GM23338 (cell line): ENCODE results near the gene GPR183. TPM values are rescaled to one million over a fixed set of nuclear protein-coding genes. Genes with fewer than 3 reads are reported as not detected.

Experiments
- ATAC-seq: fragments of 200-7000 bp; cut with Tn5 transposase; 3 replicates; pipeline ENCODE4 v1.9.1; 2020
- DNase-seq: peaks from one replicate; pipeline ENCODE4 v3.0.0-alpha.2; 2015; ENCODE audit warnings: low spot score
- H2AFZ ChIP-seq: fragments of 200-600 bp; sonication (generic); 2 replicates; pipeline ENCODE4 v1.8.0; 2016; ENCODE audit warnings: antibody characterized with exemption, mild to moderate bottlenecking, moderate library complexity
- H3F3A ChIP-seq: fragments of 200-600 bp; sonication (generic); replicated peaks from 2 replicates; pipeline ENCODE4 v1.8.0; 2017; ENCODE audit warnings: antibody characterized with exemption, mixed run types, low read depth
- H3K27ac ChIP-seq: fragments of 200-600 bp; sonication (generic); 2 replicates; pipeline ENCODE4 v1.6.1; 2016; ENCODE audit warnings: low read depth
- H3K27me3 ChIP-seq: fragments of 200-600 bp; sonication (generic); 2 replicates; pipeline ENCODE4 v1.8.0; 2016; ENCODE audit warnings: mild to moderate bottlenecking, mixed run types, moderate library complexity; ENCODE audit not compliant: insufficient read depth
- H3K36me3 ChIP-seq: fragments of 200-600 bp; sonication (generic); 2 replicates; pipeline ENCODE4 v1.8.0; 2016; ENCODE audit warnings: mild to moderate bottlenecking; ENCODE audit not compliant: insufficient read depth
- H3K4me1 ChIP-seq: fragments of 200-600 bp; sonication (generic); 2 replicates; pipeline ENCODE4 v1.8.0; 2016; ENCODE audit warnings: mild to moderate bottlenecking, moderate library complexity; ENCODE audit not compliant: insufficient read depth
- H3K4me2 ChIP-seq: fragments of 200-600 bp; sonication (generic); 2 replicates; pipeline ENCODE4 v1.7.1; 2017; ENCODE audit warnings: mixed run types
- H3K4me3 ChIP-seq: fragments of 200-600 bp; sonication (generic); 2 replicates; pipeline ENCODE4 v1.6.1; 2016; ENCODE audit warnings: mixed run types
- H3K79me2 ChIP-seq: fragments of 200-600 bp; sonication (generic); replicated peaks from 2 replicates; pipeline ENCODE4 v1.8.0; 2017; ENCODE audit warnings: mild to moderate bottlenecking; ENCODE audit not compliant: insufficient read depth
- H3K9me2 ChIP-seq: fragments of 200-600 bp; sonication (generic); 2 replicates; pipeline ENCODE4 v1.8.0; 2017; ENCODE audit not compliant: insufficient read depth
- H4K20me1 ChIP-seq: fragments of 200-600 bp; sonication (generic); replicated peaks from 2 replicates; pipeline ENCODE4 v1.8.0; 2017; ENCODE audit warnings: mild to moderate bottlenecking; ENCODE audit not compliant: insufficient read depth
- H3K27ac Mint-ChIP-seq: 2 replicates; pipeline ENCODE4 v1.8.0; 2020; ENCODE audit warnings: inconsistent platforms, mild to moderate bottlenecking, moderate library complexity, mixed read lengths
- H3K27me3 Mint-ChIP-seq: 3 replicates; pipeline ENCODE4 v1.8.0; 2022; ENCODE audit warnings: low read depth, mild to moderate bottlenecking, moderate library complexity, mixed read lengths, inconsistent platforms; ENCODE audit not compliant: insufficient read depth, poor library complexity
- H3K36me3 Mint-ChIP-seq: 3 replicates; pipeline ENCODE4 v1.8.0; 2021; ENCODE audit warnings: low read depth, mild to moderate bottlenecking, inconsistent platforms, moderate library complexity, mixed read lengths
- H3K4me1 Mint-ChIP-seq: 3 replicates; pipeline ENCODE4 v1.8.0; 2020; ENCODE audit warnings: mild to moderate bottlenecking, inconsistent platforms, mixed read lengths
- H3K4me3 Mint-ChIP-seq: 3 replicates; pipeline ENCODE4 v1.8.0; 2021; ENCODE audit warnings: moderate library complexity, mild to moderate bottlenecking, inconsistent platforms, mixed read lengths
- H3K9me3 Mint-ChIP-seq: 3 replicates; pipeline ENCODE4 v1.8.0; 2020; ENCODE audit warnings: moderate library complexity, mild to moderate bottlenecking, inconsistent platforms, mixed read lengths
- CREB1 ChIP-seq: fragments of 250-450 bp; sonication (Bioruptor Pico); IDR thresholded peaks from 2 replicates; pipeline ENCODE4 v1.5.0; 2020; ENCODE audit warnings: low read depth, mild to moderate bottlenecking, moderate library complexity
- EZH2 ChIP-seq: fragments of 200-600 bp; sonication (generic); IDR thresholded peaks from one replicate; pipeline ENCODE4 v1.8.0; 2017; ENCODE audit warnings: antibody characterized with exemption, mild to moderate bottlenecking, low read depth; ENCODE audit not compliant: unreplicated experiment
- NANOG ChIP-seq: IDR thresholded peaks from 2 replicates; pipeline ENCODE4 v1.6.1; 2016; ENCODE audit warnings: antibody characterized with exemption, borderline replicate concordance
- POLR2AphosphoS5 ChIP-seq: IDR thresholded peaks from 2 replicates; pipeline ENCODE4 v1.6.1; 2016; ENCODE audit warnings: antibody characterized with exemption, low read depth
- REST ChIP-seq: IDR thresholded peaks from one replicate; pipeline ENCODE4 v1.6.1; 2018; ENCODE audit warnings: antibody characterized with exemption; ENCODE audit not compliant: unreplicated experiment
- STAT1 ChIP-seq: IDR thresholded peaks from one replicate; pipeline ENCODE4 v1.6.1; 2016; ENCODE audit warnings: antibody characterized with exemption; ENCODE audit not compliant: unreplicated experiment
- ZNF114 ChIP-seq: fragments of 250-450 bp; sonication (Bioruptor Pico); IDR thresholded peaks from 2 replicates; pipeline ENCODE4 v1.5.0; 2020; ENCODE audit warnings: mild to moderate bottlenecking, moderate library complexity
- polyA plus RNA-seq: library from polyadenylated mRNA; unstranded; fragments of >200 nt; fragmentation: Nextera tagmentation; extraction: Ambion mirVana; gene quantifications from 2 replicates; pipeline ENCODE4 v1.2.1, GENCODE V29; 2016
- total RNA-seq: library from RNA; depleted of rRNA; stranded (reverse); fragments of >200 nt; shearing (Covaris generic); gene quantifications from 2 replicates; pipeline ENCODE4 v1.2.3, GENCODE V29; 2014
- TF ChIP-seq, protein P1 (sequence below): IDR thresholded peaks from 2 replicates; pipeline ENCODE4 v1.6.1; 2016; ENCODE audit warnings: antibody characterized with exemption
- TF ChIP-seq, protein P2 (sequence below), 2 experiments: fragments of 200-600 bp in 1 of 2; sonication (generic) in 1 of 2; conservative IDR thresholded peaks; 2 replicates each; pipeline versions ENCODE4 v1.5.1 to v1.6.1; 2016 to 2017; ENCODE audit warnings: antibody characterized with exemption in 2 of 2, low read depth in 2 of 2, mild to moderate bottlenecking in 2 of 2, moderate library complexity in 1 of 2

GPR183 gene
- total and polyA plus RNA-seq, 2 experiments from 2014 or later: 0.78 TPM; not detected in 1

DNA sequence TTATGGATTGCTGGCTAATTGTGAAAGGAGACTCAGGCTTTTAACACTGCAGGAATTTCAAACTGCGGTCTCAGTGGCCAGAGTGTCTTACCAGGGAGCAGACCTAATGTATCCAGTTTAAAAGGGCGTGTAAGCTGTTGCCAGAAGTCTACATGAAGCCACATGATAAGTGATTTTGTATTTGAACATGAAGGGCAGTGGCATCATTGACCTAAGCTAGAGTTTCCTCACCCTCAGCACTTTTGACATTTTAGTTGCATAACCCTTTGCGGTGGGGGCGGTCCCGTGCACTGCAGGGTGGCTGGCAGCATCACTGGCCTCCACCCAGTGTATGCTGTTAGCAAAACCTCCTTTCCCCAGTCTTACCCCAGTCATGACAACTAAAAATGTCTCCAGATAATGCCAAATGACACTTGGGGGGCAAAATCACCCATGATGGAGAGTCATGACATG is 25.4 kb downstream of the GPR183 start:
- no peaks in the 10 kb centered on the region; the same call in 2 of the 3 replicates for H3K36me3 Mint-ChIP-seq
- no peak for DNase-seq
- H3K9me2 ChIP-seq: no peaks in the 10 kb centered on the region
- no peaks in the 10 kb centered on the region for H3K27me3 Mint-ChIP-seq
- no peaks in the 10 kb centered on the region for H3K27me3 ChIP-seq
- H3K4me1 ChIP-seq: 0 out of 2 replicates have a peak, but pooled peaks cover 5% of the 10 kb centered on the region
- no peaks in the 10 kb centered on the region for H3F3A ChIP-seq
- TF ChIP-seq EZH2 (no peak), REST (no peak), ZNF114 (CRISPR knock-in tag) (no peak), POLR2AphosphoS5 (no peak)
- TF ChIP-seq, protein P1, sequence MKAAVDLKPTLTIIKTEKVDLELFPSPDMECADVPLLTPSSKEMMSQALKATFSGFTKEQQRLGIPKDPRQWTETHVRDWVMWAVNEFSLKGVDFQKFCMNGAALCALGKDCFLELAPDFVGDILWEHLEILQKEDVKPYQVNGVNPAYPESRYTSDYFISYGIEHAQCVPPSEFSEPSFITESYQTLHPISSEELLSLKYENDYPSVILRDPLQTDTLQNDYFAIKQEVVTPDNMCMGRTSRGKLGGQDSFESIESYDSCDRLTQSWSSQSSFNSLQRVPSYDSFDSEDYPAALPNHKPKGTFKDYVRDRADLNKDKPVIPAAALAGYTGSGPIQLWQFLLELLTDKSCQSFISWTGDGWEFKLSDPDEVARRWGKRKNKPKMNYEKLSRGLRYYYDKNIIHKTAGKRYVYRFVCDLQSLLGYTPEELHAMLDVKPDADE: no peak
- TF ChIP-seq, protein P2, sequence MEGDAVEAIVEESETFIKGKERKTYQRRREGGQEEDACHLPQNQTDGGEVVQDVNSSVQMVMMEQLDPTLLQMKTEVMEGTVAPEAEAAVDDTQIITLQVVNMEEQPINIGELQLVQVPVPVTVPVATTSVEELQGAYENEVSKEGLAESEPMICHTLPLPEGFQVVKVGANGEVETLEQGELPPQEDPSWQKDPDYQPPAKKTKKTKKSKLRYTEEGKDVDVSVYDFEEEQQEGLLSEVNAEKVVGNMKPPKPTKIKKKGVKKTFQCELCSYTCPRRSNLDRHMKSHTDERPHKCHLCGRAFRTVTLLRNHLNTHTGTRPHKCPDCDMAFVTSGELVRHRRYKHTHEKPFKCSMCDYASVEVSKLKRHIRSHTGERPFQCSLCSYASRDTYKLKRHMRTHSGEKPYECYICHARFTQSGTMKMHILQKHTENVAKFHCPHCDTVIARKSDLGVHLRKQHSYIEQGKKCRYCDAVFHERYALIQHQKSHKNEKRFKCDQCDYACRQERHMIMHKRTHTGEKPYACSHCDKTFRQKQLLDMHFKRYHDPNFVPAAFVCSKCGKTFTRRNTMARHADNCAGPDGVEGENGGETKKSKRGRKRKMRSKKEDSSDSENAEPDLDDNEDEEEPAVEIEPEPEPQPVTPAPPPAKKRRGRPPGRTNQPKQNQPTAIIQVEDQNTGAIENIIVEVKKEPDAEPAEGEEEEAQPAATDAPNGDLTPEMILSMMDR (conservative IDR thresholded peaks at IDR 0.05; ENCODE audit: low read depth in 2 of 2): no peak
- H2AFZ ChIP-seq: no peak overlapping the region
- H3K36me3 ChIP-seq: no peaks in the 10 kb centered on the region
- H4K20me1 ChIP-seq: peaks cover 3% of the 10 kb centered on the region
- no peaks in the 10 kb centered on the region; the same call in none of the 2 replicates for H3K79me2 ChIP-seq
- H3K4me1 Mint-ChIP-seq: peaks cover 21% of the 10 kb centered on the region
- no peaks in the 10 kb centered on the region for H3K9me3 Mint-ChIP-seq
- ATAC-seq: no peak
- no peak overlapping the region for H3K27ac ChIP-seq
- no peak overlapping the region for H3K4me2 ChIP-seq
- H3K4me3 Mint-ChIP-seq: no peak overlapping the region
- no peak overlapping the region for H3K4me3 ChIP-seq
- no peak overlapping the region for H3K27ac Mint-ChIP-seq

DNA sequence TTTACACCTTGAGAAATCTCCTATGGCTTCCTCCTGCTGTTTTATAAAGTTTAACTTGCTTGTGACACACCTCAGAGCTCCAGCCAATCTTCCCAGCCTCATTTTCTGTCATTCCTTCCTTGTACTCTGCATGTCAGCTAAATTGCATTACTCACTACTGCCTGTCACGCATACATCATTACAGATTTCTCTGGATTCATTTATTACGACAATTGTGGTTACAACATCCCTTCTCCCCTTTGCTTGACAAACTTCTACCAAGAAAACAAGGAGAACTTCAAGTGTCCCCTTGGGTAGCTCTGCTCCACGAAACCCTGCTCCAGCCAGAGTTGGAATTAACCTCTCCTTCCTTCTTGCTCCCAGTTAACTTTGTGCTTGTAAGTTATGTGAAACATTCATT is 27.0 kb downstream of the GPR183 start:
- Histone ChIP-seq H2AFZ (no peak overlapping the region), H3F3A (no peaks in the 10 kb centered on the region), H3K4me2 (no peak overlapping the region), H4K20me1 (peaks cover 7% of the 10 kb centered on the region), H3K27me3 (no peaks in the 10 kb centered on the region), H3K4me3 (no peak overlapping the region), H3K79me2 (peaks cover 6% of the 10 kb centered on the region), H3K9me2 (no peaks in the 10 kb centered on the region), H3K4me1 (peaks cover 13% of the 10 kb centered on the region), H3K36me3 (no peaks in the 10 kb centered on the region), H3K27ac (no peak overlapping the region)
- Mint-ChIP-seq H3K36me3 (no peaks in the 10 kb centered on the region; the same call in 2 of the 3 replicates), H3K27ac (no peak overlapping the region), H3K9me3 (no peaks in the 10 kb centered on the region), H3K4me1 (peaks cover 35% of the 10 kb centered on the region), H3K4me3 (no peak overlapping the region), H3K27me3 (peaks cover 5% of the 10 kb centered on the region)
- DNase-seq (no peak), ATAC-seq (no peak)
- TF ChIP-seq STAT1: no peak
- TF ChIP-seq NANOG: no peak
- TF ChIP-seq CREB1 (CRISPR knock-in tag): no peak
- TF ChIP-seq, protein P1: no peak
